ENCODE data around the gene PNPLA7. TPM values are rescaled to one million over a fixed set of nuclear protein-coding genes. Genes with fewer than 3 reads are reported as not detected.
"Not testable (repeated sequence)": the region's sequence is repeated elsewhere in the genome, so short reads cannot be mapped to it uniquely, and the experiment has no call there.

PNPLA7 gene
- total RNA-seq, 1 donor from 2014 or later: 13.5 TPM

- H3K4me3 ChIP-seq: peak within 1 kb of the TSS; percentile 79 to 91
- peaks cover 13 to 20% of the 10 kb centered on the region in 2 donors for H3K36me3 ChIP-seq
- peak; percentile 55 to 64 (median 57) for TF ChIP-seq CTCF (IDR thresholded peaks at IDR 0.05)
- H3K27me3 ChIP-seq: no peaks in the 10 kb centered on the region
- peak; percentile 56 to 94 for DNase-seq (ENCODE audit: low spot score in 2 of 2)
- peak within 1 kb of the TSS; percentile 88 to 96 for H3K27ac ChIP-seq
- intact Hi-C loops (cut with DNase I): loop anchor here (1.0 to 5.0 kb wide), 5 partner anchors 27 to 1069 kb away; partner anchors contain the start of genes ARRDC1, DPH7, NSMF and SEC16A
- H3K9me3 ChIP-seq: no peaks in the 10 kb centered on the region
- peaks cover 3 to 18% of the 10 kb centered on the region in 2 donors for H3K4me1 ChIP-seq
These were observed 1.2 kb upstream of the PNPLA7 start, which contains the start of gene MRPL41 for GRCh38 chr9:137551264-137552021. MRPL41 (plus strand) TSS chr9:137551879; CDS start chr9:137552082, 203 bp downstream.

GRCh38 chr9:137550958-137551263 lies 709 bp upstream of the PNPLA7 start:
- peak overlapping the region; percentile 66 to 91 for H3K4me3 ChIP-seq
- peak overlapping the region; percentile 88 to 96 for H3K27ac ChIP-seq
- H3K27me3 ChIP-seq, H3K9me3 ChIP-seq: not testable (repeated sequence)
- H3K4me1 ChIP-seq: peaks cover 3 to 18% of the 10 kb centered on the region in 2 donors
- peaks cover 9 to 15% of the 10 kb centered on the region in 2 donors for H3K36me3 ChIP-seq
- DNase-seq (ENCODE audit: low spot score in 2 of 2): peak in 1 of 2 donors; percentile 65
- intact Hi-C loops (cut with DNase I): loop anchor here (1.0 to 5.0 kb wide), 4 partner anchors 27 to 1068 kb away; partner anchors contain the start of genes DPH7, NSMF, SEC16A and ZMYND19

- peaks cover 4 to 6% of the 10 kb centered on the region in 2 donors for H3K36me3 ChIP-seq
- intact Hi-C loops (cut with DNase I): no loop called here
- peak; percentile 25 to 78 for DNase-seq (ENCODE audit: low spot score in 2 of 2)
- H3K9me3 ChIP-seq: no peaks in the 10 kb centered on the region
- peak overlapping the region; percentile 72 to 74 for H3K27ac ChIP-seq
- H3K27me3 ChIP-seq: no peaks in the 10 kb centered on the region
- TF ChIP-seq CTCF (IDR thresholded peaks at IDR 0.05): no peak
- H3K4me1 ChIP-seq: peaks cover 3 to 21% of the 10 kb centered on the region in 2 donors
- H3K4me3 ChIP-seq: peak overlapping the region in 1 of 2 donors; percentile 14
These were observed 2.3 kb downstream of the PNPLA7 start for GRCh38 chr9:137547687-137548543.

GRCh38 chr9:137545123-137545522 lies 5.1 kb downstream of the PNPLA7 start:
- intact Hi-C loops (cut with DNase I): no loop called here
- TF ChIP-seq CTCF (IDR thresholded peaks at IDR 0.05): no peak
- H3K27me3 ChIP-seq: no peaks in the 10 kb centered on the region
- H3K27ac ChIP-seq: peak overlapping the region; percentile 13 to 57
- H3K4me3 ChIP-seq: no peak overlapping the region
- peaks cover 8 to 28% of the 10 kb centered on the region in 2 donors for H3K36me3 ChIP-seq
- H3K9me3 ChIP-seq: no peaks in the 10 kb centered on the region
- peaks cover 3 to 21% of the 10 kb centered on the region in 2 donors for H3K4me1 ChIP-seq
- peak; percentile 18 to 85 for DNase-seq (ENCODE audit: low spot score in 2 of 2)

- peaks cover 0 to 15% of the 10 kb centered on the region in 2 donors for H3K4me1 ChIP-seq
- no peak for TF ChIP-seq CTCF (IDR thresholded peaks at IDR 0.05)
- DNase-seq (ENCODE audit: low spot score in 2 of 2): no peak
- intact Hi-C loops (cut with DNase I): no loop called here
- no peak overlapping the region for H3K27ac ChIP-seq
- H3K27me3 ChIP-seq: no peaks in the 10 kb centered on the region
- H3K9me3 ChIP-seq: no peaks in the 10 kb centered on the region
- H3K4me3 ChIP-seq: no peak overlapping the region
- H3K36me3 ChIP-seq: peaks cover 11 to 31% of the 10 kb centered on the region in 2 donors
These were observed 5.9 kb downstream of the PNPLA7 start for GRCh38 chr9:137544176-137544760.

All from ascending aorta (tissue), 2 donors.